Effector memory CD8-positive, alpha-beta T cell (primary cell): ENCODE data around the gene HAND1.
A peak's percentile ranks its signal among the peaks of the same experiment; 100 is the strongest.

Source experiments
- ATAC-seq: fragments of 150-1000 bp; cut with Tn5 transposase; replicated peaks from 2 replicates; pipeline ENCODE4 v1.10.0; 2021; ENCODE audit warnings: mild to moderate bottlenecking, moderate library complexity
- DNase-seq, 3 experiments: peaks; one replicate each; pipeline ENCODE4 v3.0.0; 2021
- H3K27ac Mint-ChIP-seq, 2 donors: one replicate each; pipeline ENCODE4 v1.8.0; 2022; ENCODE audit warnings: mild to moderate bottlenecking in 2 of 2, mixed read lengths in 2 of 2, moderate library complexity in 2 of 2
- H3K27me3 Mint-ChIP-seq, 2 donors: one replicate each; pipeline ENCODE4 v1.8.0; 2022; ENCODE audit warnings: mixed read lengths in 2 of 2
- H3K36me3 Mint-ChIP-seq: one replicate; pipeline ENCODE4 v1.8.0; 2022; ENCODE audit warnings: mild to moderate bottlenecking, moderate library complexity, mixed read lengths; ENCODE audit not compliant: insufficient read depth
- H3K4me1 Mint-ChIP-seq, 2 donors: one replicate each; pipeline ENCODE4 v1.8.0; 2022; ENCODE audit warnings: low read depth in 2 of 2, mixed read lengths in 2 of 2
- H3K4me3 Mint-ChIP-seq, 2 donors: one replicate each; pipeline ENCODE4 v1.8.0; 2022; ENCODE audit warnings: mild to moderate bottlenecking in 2 of 2, mixed read lengths in 2 of 2, moderate library complexity in 2 of 2
- H3K9me3 Mint-ChIP-seq, 2 donors: one replicate each; pipeline ENCODE4 v1.8.0; 2022; ENCODE audit warnings: mixed read lengths in 2 of 2

The HAND1 gene

GRCh38 chr5:154480847-154481246 is 2.8 kb upstream of the HAND1 start:
- Mint-ChIP-seq H3K4me3 (no peak overlapping the region), H3K9me3 (no peaks in the 10 kb centered on the region), H3K36me3 (peaks cover 3% of the 10 kb centered on the region), H3K27me3 (peaks cover 84 to 94% of the 10 kb centered on the region in 2 donors), H3K27ac (no peak overlapping the region), H3K4me1 (peaks cover 15 to 26% of the 10 kb centered on the region in 2 donors)
- no peak for DNase-seq
- no peak for ATAC-seq

- Mint-ChIP-seq H3K4me3 (no peak overlapping the region), H3K4me1 (peaks cover 21 to 31% of the 10 kb centered on the region in 2 donors)
Measured at GRCh38 chr5:154479944-154480750, 2.1 kb upstream of the HAND1 start.

GRCh38 chr5:154479160-154479943 is 1.3 kb upstream of the HAND1 start:
- H3K4me1 Mint-ChIP-seq: peaks cover 29 to 39% of the 10 kb centered on the region in 2 donors
- no peaks in the 10 kb centered on the region for H3K9me3 Mint-ChIP-seq
- no peak for ATAC-seq
- no peak for DNase-seq
- H3K27ac Mint-ChIP-seq: no peak overlapping the region
- peaks cover 84 to 94% of the 10 kb centered on the region in 2 donors for H3K27me3 Mint-ChIP-seq
- peak overlapping the region in 1 of 2 donors; percentile 69 for H3K4me3 Mint-ChIP-seq
- H3K36me3 Mint-ChIP-seq: peaks cover 6% of the 10 kb centered on the region

More at GRCh38 chr5:154479944-154480750, 2.1 kb upstream of the HAND1 start:
- Mint-ChIP-seq H3K9me3 (no peaks in the 10 kb centered on the region), H3K36me3 (peaks cover 6% of the 10 kb centered on the region), H3K27ac (no peak overlapping the region), H3K27me3 (peaks cover 84 to 94% of the 10 kb centered on the region in 2 donors)
- no peak for DNase-seq
- ATAC-seq: peak; percentile 65

- H3K27ac Mint-ChIP-seq: no peak overlapping the region
- H3K4me1 Mint-ChIP-seq: peaks cover 32 to 43% of the 10 kb centered on the region in 2 donors
- DNase-seq (no peak), ATAC-seq (no peak)
- no peaks in the 10 kb centered on the region for H3K9me3 Mint-ChIP-seq
- peak overlapping the region in 1 of 2 donors; percentile 69 for H3K4me3 Mint-ChIP-seq
- H3K36me3 Mint-ChIP-seq: peaks cover 6% of the 10 kb centered on the region
- peaks cover 84 to 94% of the 10 kb centered on the region in 2 donors for H3K27me3 Mint-ChIP-seq
Measured at GRCh38 chr5:154478752-154479159, 729 bp upstream of the HAND1 start.

- DNase-seq (no peak), ATAC-seq (no peak)
- Mint-ChIP-seq H3K27me3 (peaks cover 84 to 94% of the 10 kb centered on the region in 2 donors), H3K27ac (no peak overlapping the region), H3K36me3 (peaks cover 8% of the 10 kb centered on the region), H3K4me1 (peaks cover 33 to 50% of the 10 kb centered on the region in 2 donors), H3K4me3 (peak overlapping the region; percentile 60 to 69), H3K9me3 (no peaks in the 10 kb centered on the region)
Measured at GRCh38 chr5:154477382-154478223, 424 bp downstream of the HAND1 start.

GRCh38 chr5:154476354-154477205 is 1.4 kb downstream of the HAND1 start:
- DNase-seq (no peak), ATAC-seq (no peak)
- H3K9me3 Mint-ChIP-seq: no peaks in the 10 kb centered on the region
- peaks cover 81 to 92% of the 10 kb centered on the region in 2 donors for H3K27me3 Mint-ChIP-seq
- peaks cover 33 to 51% of the 10 kb centered on the region in 2 donors for H3K4me1 Mint-ChIP-seq
- peaks cover 8% of the 10 kb centered on the region for H3K36me3 Mint-ChIP-seq
- peak overlapping the region; percentile 60 to 69 for H3K4me3 Mint-ChIP-seq
- no peak overlapping the region for H3K27ac Mint-ChIP-seq

GRCh38 chr5:154475591-154476353 is 2.3 kb downstream of the HAND1 start:
- ATAC-seq: no peak
- H3K36me3 Mint-ChIP-seq: peaks cover 8% of the 10 kb centered on the region
- no peaks in the 10 kb centered on the region for H3K9me3 Mint-ChIP-seq
- H3K27me3 Mint-ChIP-seq: peaks cover 81 to 92% of the 10 kb centered on the region in 2 donors
- H3K4me1 Mint-ChIP-seq: peaks cover 36 to 51% of the 10 kb centered on the region in 2 donors
- DNase-seq: no peak
- no peak overlapping the region for H3K27ac Mint-ChIP-seq
- peak overlapping the region; percentile 60 to 69 for H3K4me3 Mint-ChIP-seq

- Mint-ChIP-seq H3K4me1 (peaks cover 39 to 51% of the 10 kb centered on the region in 2 donors), H3K27ac (no peak overlapping the region), H3K27me3 (peaks cover 81 to 92% of the 10 kb centered on the region in 2 donors), H3K9me3 (no peaks in the 10 kb centered on the region), H3K36me3 (peaks cover 8% of the 10 kb centered on the region), H3K4me3 (peak overlapping the region; percentile 60 to 69)
- DNase-seq (no peak), ATAC-seq (no peak)
Measured at GRCh38 chr5:154474396-154475334, 3.4 kb downstream of the HAND1 start.

- Mint-ChIP-seq H3K36me3 (peaks cover 8% of the 10 kb centered on the region), H3K27ac (no peak overlapping the region), H3K4me3 (peak overlapping the region; percentile 60 to 69), H3K27me3 (peaks cover 82 to 94% of the 10 kb centered on the region in 2 donors), H3K4me1 (peaks cover 35 to 44% of the 10 kb centered on the region in 2 donors), H3K9me3 (no peaks in the 10 kb centered on the region)
- peak; percentile 3 for ATAC-seq
- no peak for DNase-seq
Measured at GRCh38 chr5:154473581-154474283, 4.3 kb downstream of the HAND1 start.

GRCh38 chr5:154472871-154473580 is 5.0 kb downstream of the HAND1 start:
- no peak overlapping the region for H3K27ac Mint-ChIP-seq
- peaks cover 8% of the 10 kb centered on the region for H3K36me3 Mint-ChIP-seq
- peaks cover 35 to 45% of the 10 kb centered on the region in 2 donors for H3K4me1 Mint-ChIP-seq
- H3K27me3 Mint-ChIP-seq: peaks cover 88 to 98% of the 10 kb centered on the region in 2 donors
- no peak for DNase-seq
- H3K4me3 Mint-ChIP-seq: peak overlapping the region; percentile 56 to 69
- ATAC-seq: peak; percentile 66
- no peaks in the 10 kb centered on the region for H3K9me3 Mint-ChIP-seq
